Measurements from ENCODE around the gene MATN3. TPM values are rescaled to one million over a fixed set of nuclear protein-coding genes. Genes with fewer than 3 reads are reported as not detected.

The MATN3 gene
- total RNA-seq, 2 experiments from 2014 or later, result not detected

- TF ChIP-seq CTCF (conservative IDR thresholded peaks at IDR 0.05; ENCODE audit: low read length) (no peak), EZH2phosphoT487 (IDR thresholded peaks at IDR 0.05; ENCODE audit: borderline replicate concordance, low read depth, low read length) (no peak)
- intact Hi-C loops (cut with micrococcal nuclease; ENCODE audit: unreplicated experiment), result no loop called here
- CTCF ChIA-PET (ENCODE audit: unreplicated experiment), result no interaction called here
These were observed 63.4 kb downstream of the MATN3 start for GRCh38 chr2:19949071-19949470.

GRCh38 chr2:19947184-19947940, 65.1 kb downstream of the MATN3 start:
- H3K36me3 ChIP-seq (ENCODE audit: insufficient read depth, low read length), result no peaks in the 10 kb centered on the region
- no TSS peak for BruUV-seq (replicated peaks)
- no peaks in the 10 kb centered on the region for H3K9me3 ChIP-seq (ENCODE audit: low read length)
- POLR2A ChIA-PET, result interaction anchor here (0.6 kb wide), 1 partner anchor 1486 kb away, joined by 3 read pairs; no protein-coding TSS in a partner anchor
- H3K4me1 ChIP-seq (ENCODE audit: insufficient read depth, low read length, poor library complexity, severe bottlenecking), result no peaks in the 10 kb centered on the region
- H3K79me2 ChIP-seq (ENCODE audit: insufficient read depth, low read depth, low read length), result no peaks in the 10 kb centered on the region
- no peak overlapping the region for H2AFZ ChIP-seq (ENCODE audit: low read length)
- DNase-seq (ENCODE audit: low spot score), result no peak
- H3K27ac ChIP-seq (ENCODE audit: low read depth, low read length, poor library complexity, severe bottlenecking), result no peak overlapping the region
- no peak overlapping the region for H3K4me3 ChIP-seq (ENCODE audit: low read depth, low read length, poor library complexity, severe bottlenecking)
- H4K20me1 ChIP-seq (ENCODE audit: insufficient read depth, low read length), result no peaks in the 10 kb centered on the region
- no peak overlapping the region for H3K4me2 ChIP-seq (ENCODE audit: low read length)
- H3K9me2 ChIP-seq (ENCODE audit: insufficient read depth, low read length), result no peaks in the 10 kb centered on the region
- intact Hi-C loops (cut with micrococcal nuclease; ENCODE audit: unreplicated experiment), result no loop called here
- TF ChIP-seq CTCF (conservative IDR thresholded peaks at IDR 0.05; ENCODE audit: low read length) (no peak), EZH2phosphoT487 (IDR thresholded peaks at IDR 0.05; ENCODE audit: borderline replicate concordance, low read depth, low read length) (no peak)
- CTCF ChIA-PET (ENCODE audit: unreplicated experiment), result no interaction called here

More at GRCh38 chr2:19949071-19949470, 63.4 kb downstream of the MATN3 start:
- BruUV-seq (replicated peaks), result no TSS peak
- Histone ChIP-seq H3K27ac (ENCODE audit: low read depth, low read length, poor library complexity, severe bottlenecking) (no peak overlapping the region), H3K4me2 (ENCODE audit: low read length) (no peak overlapping the region), H4K20me1 (ENCODE audit: insufficient read depth, low read length) (no peaks in the 10 kb centered on the region), H3K9me3 (ENCODE audit: low read length) (no peaks in the 10 kb centered on the region), H3K4me1 (ENCODE audit: insufficient read depth, low read length, poor library complexity, severe bottlenecking) (no peaks in the 10 kb centered on the region), H3K4me3 (ENCODE audit: low read depth, low read length, poor library complexity, severe bottlenecking) (no peak overlapping the region), H3K9me2 (ENCODE audit: insufficient read depth, low read length) (no peaks in the 10 kb centered on the region), H2AFZ (ENCODE audit: low read length) (no peak overlapping the region), H3K79me2 (ENCODE audit: insufficient read depth, low read depth, low read length) (no peaks in the 10 kb centered on the region), H3K36me3 (ENCODE audit: insufficient read depth, low read length) (no peaks in the 10 kb centered on the region)
- POLR2A ChIA-PET, result interaction anchor here (0.5 to 0.7 kb wide), 2 partner anchors 103 to 160 kb away, joined by 3 read pairs; partner anchors contain the start of gene LAPTM4A
- DNase-seq (ENCODE audit: low spot score), result no peak

GRCh38 chr2:19944205-19944845, 68.1 kb downstream of the MATN3 start:
- H3K4me1 ChIP-seq (ENCODE audit: insufficient read depth, low read length, poor library complexity, severe bottlenecking), result no peaks in the 10 kb centered on the region
- no peaks in the 10 kb centered on the region for H3K9me2 ChIP-seq (ENCODE audit: insufficient read depth, low read length)
- POLR2A ChIA-PET, result interaction anchor here (0.6 kb wide), 1 partner anchor 427 kb away, joined by 3 read pairs; no protein-coding TSS in a partner anchor
- H2AFZ ChIP-seq (ENCODE audit: low read length), result no peak overlapping the region
- DNase-seq (ENCODE audit: low spot score), result no peak
- no peaks in the 10 kb centered on the region for H3K36me3 ChIP-seq (ENCODE audit: insufficient read depth, low read length)
- H3K79me2 ChIP-seq (ENCODE audit: insufficient read depth, low read depth, low read length), result no peaks in the 10 kb centered on the region
- H3K4me2 ChIP-seq (ENCODE audit: low read length), result no peak overlapping the region
- CTCF ChIA-PET (ENCODE audit: unreplicated experiment), result no interaction called here
- no TSS peak for BruUV-seq (replicated peaks)
- no peak overlapping the region for H3K4me3 ChIP-seq (ENCODE audit: low read depth, low read length, poor library complexity, severe bottlenecking)
- no peaks in the 10 kb centered on the region for H4K20me1 ChIP-seq (ENCODE audit: insufficient read depth, low read length)
- TF ChIP-seq EZH2phosphoT487 (IDR thresholded peaks at IDR 0.05; ENCODE audit: borderline replicate concordance, low read depth, low read length), result no peak
- TF ChIP-seq CTCF (conservative IDR thresholded peaks at IDR 0.05; ENCODE audit: low read length), result no peak
- H3K9me3 ChIP-seq (ENCODE audit: low read length), result no peaks in the 10 kb centered on the region
- no peak overlapping the region for H3K27ac ChIP-seq (ENCODE audit: low read depth, low read length, poor library complexity, severe bottlenecking)
- intact Hi-C loops (cut with micrococcal nuclease; ENCODE audit: unreplicated experiment), result no loop called here
